DMS 273 (cell line): ENCODE measurements around the gene MAN2A1.

Experiments used
- DNase-seq: peaks from one replicate; lab custom pipeline; 2025; ENCODE audit not compliant: unreplicated experiment; lab: John Stamatoyannopoulos, UW

MAN2A1 gene

DNA sequence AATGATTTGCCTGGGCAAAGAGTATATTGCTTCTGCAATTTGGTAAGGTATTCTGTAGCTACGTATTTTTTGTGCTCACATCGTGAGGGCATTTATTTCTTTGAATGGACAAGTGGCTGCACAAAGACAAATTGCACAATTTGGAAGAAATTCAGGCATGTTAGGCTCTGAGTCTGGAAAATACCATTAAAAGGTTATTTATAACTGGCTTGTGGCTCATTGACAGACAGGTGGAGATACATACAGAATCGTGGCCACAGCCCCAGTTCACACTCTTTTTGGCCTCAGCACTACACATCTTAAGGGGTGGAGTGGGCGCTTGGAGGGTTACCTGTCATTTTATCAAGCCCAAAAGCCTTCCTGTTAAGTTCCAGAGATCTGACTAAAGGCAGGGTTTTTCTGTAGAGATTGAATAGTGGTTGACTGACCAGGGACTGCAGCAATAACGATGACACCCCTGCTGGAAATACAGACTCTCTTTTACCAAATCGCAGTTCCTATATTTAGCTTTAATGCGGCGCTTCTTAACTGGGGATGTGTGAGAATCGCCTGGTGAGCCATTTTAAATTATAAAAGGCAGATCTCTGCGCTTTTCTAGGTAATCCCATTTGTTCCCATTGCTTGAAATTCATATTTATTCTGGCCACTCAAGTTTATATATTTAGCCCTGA is 14.7 kb downstream of the MAN2A1 start:
- DNase-seq: no peak

GRCh38 chr5:109705596-109705995 is 15.9 kb downstream of the MAN2A1 start:
- DNase-seq: no peak

GRCh38 chr5:109706095-109706494 is 16.4 kb downstream of the MAN2A1 start:
- DNase-seq: no peak

DNA sequence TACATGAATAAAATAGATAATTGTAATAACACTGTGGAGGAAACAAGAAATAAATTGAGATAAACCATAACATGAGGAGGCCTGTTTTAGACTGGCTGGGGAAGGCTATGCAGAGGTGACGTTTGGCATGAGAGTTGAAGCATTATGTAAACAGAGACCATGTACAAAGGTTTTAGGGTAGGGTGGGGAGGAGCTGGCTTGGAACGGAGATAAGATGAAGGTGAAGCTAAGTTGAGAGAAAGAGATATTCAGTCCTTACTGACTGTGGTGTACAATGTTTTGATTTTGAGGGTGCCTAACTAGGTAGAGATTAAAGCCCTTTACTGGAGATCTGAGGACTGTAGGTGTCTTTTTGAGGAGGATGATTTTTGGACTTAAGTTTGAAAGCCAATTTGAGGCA is 17.8 kb downstream of the MAN2A1 start:
- no peak for DNase-seq

DNA sequence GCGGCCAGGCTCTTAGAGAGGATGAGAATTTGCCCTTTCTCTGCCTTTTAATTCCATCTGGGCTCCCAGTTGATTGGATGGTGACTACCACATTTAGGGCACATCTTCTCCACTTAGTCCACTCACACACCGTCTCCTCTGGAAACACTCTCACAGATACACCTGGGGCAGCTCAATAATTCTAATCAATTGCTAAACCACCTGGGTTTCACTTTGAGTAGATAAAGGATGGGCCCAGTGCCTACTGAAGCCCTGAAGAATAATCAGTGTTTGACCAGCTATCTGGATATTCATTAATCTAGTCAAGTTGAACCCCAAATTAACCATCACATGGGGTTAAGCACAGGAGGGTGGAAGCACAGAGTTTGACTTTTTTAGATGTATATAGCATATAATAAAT is 19.1 kb downstream of the MAN2A1 start:
- no peak for DNase-seq

- no peak for DNase-seq
Measured at GRCh38 chr5:109709225-109709624, 19.5 kb downstream of the MAN2A1 start.

- no peak for DNase-seq
Measured at GRCh38 chr5:109711673-109712072, 21.9 kb downstream of the MAN2A1 start.

DNA sequence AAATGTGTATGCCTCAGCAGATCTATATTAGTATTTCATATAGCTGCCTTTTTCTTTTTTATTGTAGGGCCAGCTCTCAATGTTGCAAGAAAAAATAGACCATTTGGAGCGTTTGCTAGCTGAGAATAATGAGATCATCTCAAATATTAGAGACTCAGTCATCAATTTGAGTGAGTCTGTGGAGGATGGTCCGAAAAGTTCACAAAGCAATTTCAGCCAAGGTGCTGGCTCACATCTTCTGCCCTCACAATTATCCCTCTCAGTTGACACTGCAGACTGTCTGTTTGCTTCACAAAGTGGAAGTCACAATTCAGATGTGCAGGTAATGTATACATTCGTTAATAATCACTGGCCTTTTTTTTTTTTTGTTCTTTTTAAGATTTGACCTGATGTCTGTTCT is 23.7 kb downstream of the MAN2A1 start:
- DNase-seq: no peak

DNA sequence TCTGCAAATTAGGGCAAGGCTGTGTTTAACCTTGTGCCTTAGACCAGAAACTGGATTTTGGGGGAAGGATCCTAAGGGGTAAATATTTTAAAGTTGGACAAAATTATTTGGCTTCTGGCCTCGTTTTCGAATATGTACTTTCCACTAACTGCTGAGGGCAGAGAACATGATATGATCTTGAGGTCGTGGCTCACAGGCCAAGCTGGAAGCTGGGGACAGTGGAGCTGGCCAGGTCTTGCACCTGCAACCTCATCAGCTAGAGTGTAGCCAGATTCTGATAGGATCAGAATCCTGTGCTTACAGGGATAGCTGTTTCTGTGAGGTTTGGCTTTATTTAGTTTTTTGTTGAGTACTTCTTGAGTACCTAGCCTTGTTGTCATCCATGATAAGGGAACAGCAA is 24.9 kb downstream of the MAN2A1 start:
- DNase-seq: no peak

DNA sequence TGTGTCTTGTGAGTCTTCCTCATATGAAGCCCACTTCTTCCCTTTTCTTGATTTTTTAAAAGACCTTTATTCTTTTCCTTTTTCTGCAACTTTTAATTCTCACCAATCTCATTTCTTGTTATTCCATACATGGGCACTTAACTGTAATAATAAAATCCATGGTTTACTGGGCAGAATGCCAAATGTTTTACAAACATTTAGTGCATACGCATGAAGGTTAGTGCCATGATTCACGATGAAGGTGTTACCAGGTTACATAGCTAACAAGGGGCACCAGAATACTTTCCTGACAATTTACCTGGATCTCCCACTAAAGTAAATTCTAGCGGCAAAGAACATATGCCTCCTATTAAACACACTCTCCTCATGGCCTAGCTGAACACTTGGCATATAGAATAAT is 28.5 kb downstream of the MAN2A1 start:
- no peak for DNase-seq

DNA sequence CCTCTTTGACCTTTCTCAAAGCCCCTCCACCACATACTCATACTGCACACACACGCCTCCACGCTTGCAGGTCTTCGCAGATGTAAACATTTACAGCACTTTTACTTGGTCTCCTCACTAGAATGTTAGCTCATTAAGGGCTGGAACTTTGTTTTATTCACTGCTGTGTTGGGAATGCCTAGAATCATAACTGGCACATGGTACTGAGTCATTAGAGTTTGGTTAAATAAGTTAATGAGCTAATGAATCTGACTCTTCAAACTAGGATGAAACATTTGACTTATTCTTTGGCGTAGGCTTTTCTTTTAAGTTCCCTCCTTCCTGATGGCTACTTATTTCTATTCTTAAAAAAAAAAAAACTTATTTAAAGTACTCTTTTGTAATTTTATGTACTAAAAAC is 28.9 kb downstream of the MAN2A1 start:
- DNase-seq: no peak

DNA sequence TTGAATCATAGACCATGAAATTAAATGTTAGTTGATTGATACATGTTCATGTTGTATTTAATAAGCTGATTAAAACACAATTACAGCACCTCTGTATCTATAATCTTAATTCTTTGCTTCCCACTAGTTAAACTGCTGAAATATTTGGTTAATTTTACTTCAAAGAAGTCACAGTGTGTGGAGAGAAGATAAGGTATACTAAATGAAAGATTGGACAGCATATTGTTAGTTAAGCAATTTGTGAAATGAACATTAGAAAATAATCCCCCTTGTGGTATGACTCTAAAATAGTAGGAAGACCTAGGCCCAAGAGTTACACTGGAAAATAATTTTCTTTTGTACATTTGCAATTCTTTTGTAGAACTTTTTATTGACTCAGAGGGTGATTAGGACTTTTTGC is 30.3 kb downstream of the MAN2A1 start:
- no peak for DNase-seq

- no peak for DNase-seq
Measured at GRCh38 chr5:109721741-109722140, 32.0 kb downstream of the MAN2A1 start.

- DNase-seq: no peak
Measured at GRCh38 chr5:109723606-109724005, 33.9 kb downstream of the MAN2A1 start.

GRCh38 chr5:109725135-109725534 is 35.4 kb downstream of the MAN2A1 start:
- DNase-seq: no peak

- DNase-seq: peak; percentile 81
Measured at GRCh38 chr5:109739741-109740728, 50.3 kb downstream of the MAN2A1 start.

GRCh38 chr5:109740966-109741365 is 51.2 kb downstream of the MAN2A1 start:
- DNase-seq: no peak

DNA sequence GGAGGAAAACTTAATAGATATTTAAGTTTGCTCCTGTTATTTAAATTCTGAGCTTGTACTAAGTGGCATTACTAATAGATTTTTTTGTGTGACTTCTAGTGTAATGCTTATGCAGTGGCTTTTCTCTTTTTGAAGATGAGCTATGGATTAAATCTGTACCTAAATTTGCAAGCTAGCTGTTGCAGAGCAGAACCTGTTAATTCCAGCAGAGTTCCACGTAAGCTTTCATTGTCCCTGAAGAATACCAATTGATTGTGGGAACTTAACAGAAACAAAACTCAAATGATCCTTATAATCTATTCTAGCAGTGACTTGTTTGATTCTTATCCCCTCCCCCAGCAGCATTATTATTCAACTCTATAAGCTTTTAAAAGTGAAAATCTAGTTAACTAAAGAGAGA is 51.7 kb downstream of the MAN2A1 start:
- DNase-seq: no peak

- no peak for DNase-seq
Measured at GRCh38 chr5:109743041-109743531, 53.4 kb downstream of the MAN2A1 start.

DNA sequence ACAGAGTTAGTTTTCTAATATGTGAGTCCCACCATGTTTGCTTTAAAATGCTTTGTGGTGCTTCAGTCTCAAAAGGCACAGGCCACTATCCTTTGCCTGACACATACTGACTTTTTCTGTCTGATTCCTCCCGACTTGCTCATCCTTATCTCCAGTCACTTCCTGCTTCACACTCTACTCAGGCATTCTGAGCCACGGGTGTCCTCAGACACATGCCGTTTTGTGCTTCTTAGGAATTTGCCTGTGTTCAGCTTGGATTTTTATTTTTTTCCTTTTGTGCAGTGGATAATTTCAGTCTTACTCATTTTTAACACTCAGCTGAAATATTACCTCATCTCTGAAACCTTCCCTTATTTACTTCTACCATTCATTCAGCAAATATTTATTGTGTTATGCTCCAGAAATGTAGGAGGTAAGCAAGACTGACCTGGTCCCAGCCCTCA is 54.1 kb downstream of the MAN2A1 start:
- no peak for DNase-seq

DNA sequence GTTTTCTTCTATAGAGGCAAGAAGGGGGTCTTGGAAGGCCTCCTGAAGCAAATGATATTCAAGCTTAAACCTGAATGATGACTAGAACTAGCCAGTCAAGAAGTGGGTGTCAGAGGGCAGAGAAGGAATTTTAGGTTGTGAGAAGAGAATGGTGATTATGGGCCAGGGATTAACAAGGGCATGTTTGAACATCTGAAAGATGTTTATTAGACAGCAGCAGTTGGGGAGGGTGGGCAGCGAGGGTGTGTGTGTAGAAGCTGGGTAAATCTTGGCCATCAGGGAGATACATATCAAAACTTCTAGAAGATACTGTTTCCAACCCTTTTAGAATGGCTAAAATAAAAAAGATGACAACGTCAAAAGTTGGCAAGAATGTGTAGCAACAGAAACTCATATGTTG is 54.5 kb downstream of the MAN2A1 start:
- no peak for DNase-seq

- no peak for DNase-seq
Measured at GRCh38 chr5:109748546-109748945, 58.8 kb downstream of the MAN2A1 start.
